Right lobe of liver (tissue), 6 donors: ENCODE data around the gene PLCB2. TPM values are rescaled to one million over a fixed set of nuclear protein-coding genes. Genes with fewer than 3 reads are reported as not detected.

Experiments used
- ATAC-seq, 4 donors: fragments of 200-7000 bp; cut with Tn5 transposase; one replicate each; pipeline ENCODE4 v1.9.1; 2020; ENCODE audit warnings: mild to moderate bottlenecking in 4 of 4, moderate library complexity in 4 of 4
- DNase-seq, 3 donors: peaks; one replicate each; pipeline ENCODE4 v3.0.0-alpha.2; 2020
- H3K27ac ChIP-seq, 3 donors: fragments of 200-600 bp; one replicate each; pipeline ENCODE4 v1.8.0; 2022
- H3K27me3 ChIP-seq, 2 donors: fragments of 200-600 bp; one replicate each; pipeline ENCODE4 v1.8.0; 2022
- H3K36me3 ChIP-seq, 4 donors: fragments of 200-600 bp; sonication (generic) in 1 of 4; one replicate each; pipeline versions ENCODE4 v1.5.1 to v1.8.0; 2017 to 2022; ENCODE audit warnings: control low read depth in 1 of 4
- H3K4me1 ChIP-seq, 4 donors: fragments of 200-600 bp; sonication (generic) in 1 of 4; one replicate each; pipeline versions ENCODE4 v1.5.1 to v1.8.0; 2017 to 2022; ENCODE audit warnings: control low read depth in 1 of 4
- H3K4me3 ChIP-seq, 3 donors: fragments of 200-600 bp; one replicate each; pipeline ENCODE4 v1.8.0; 2022
- H3K9me3 ChIP-seq, 4 donors: fragments of 200-600 bp; sonication (generic) in 1 of 4; one replicate each; pipeline versions ENCODE4 v1.5.1 to v1.8.0; 2017 to 2022; ENCODE audit warnings: control low read depth in 1 of 4
- POLR2A ChIP-seq: fragments of 450-650 bp; IDR thresholded peaks from one replicate; pipeline ENCODE4 v1.6.1; 2017; ENCODE audit warnings: antibody characterized with exemption, mild to moderate bottlenecking
- WGBS: methylation state at CpG from one replicate; pipeline ENCODE4 v1.1.6; 2018; ENCODE audit warnings: low coverage, low lambda C conversion rate; ENCODE audit not compliant: insufficient coverage; ENCODE audit errors: missing lambda C conversion rate; 5-methylcytosine and 5-hydroxymethylcytosine counted together
- intact Hi-C, 2 donors: fragments of 100-400 bp; cut with DNase I; formaldehyde crosslinking; loops; one replicate each; pipeline versions ENCODE4 v1.11.2 to v1.14.1; 2022
- total RNA-seq, 6 experiments: library from RNA; depleted of rRNA in 2 of 6; stranded (reverse); fragments of >200 nt in 2 of 6; fragmentation: NEBNext Ultra II Directional in 3 of 6; extraction: Animal tissue kit (Norgen Biotek cat#: 25700) in 3 of 6; gene quantifications; one replicate each; pipeline versions ENCODE4 v1.1.0 to v1.2.4, GENCODE V29; 2016 to 2023
- TF ChIP-seq, protein P1 (sequence below), 4 donors: fragments of 200-600 bp in 3 of 4; fragments of 450-650 bp in 1 of 4; IDR thresholded peaks; one replicate each; pipeline versions ENCODE4 v1.5.1 to v1.8.0; 2016 to 2022; ENCODE audit warnings: antibody characterized with exemption in 4 of 4, mild to moderate bottlenecking in 2 of 4
- donor health status: DM: no; HTN: yes; CAD: no.
- donor health status: DM: no; HTN: no; CAD: no.
- donor health status: DM: no; HTN: no; CAD: no.
- donor health status: DM: no; HTN: yes; CAD: no.
- donor health status: DM: no; HTN: yes; CAD: no.

PLCB2 gene
- total RNA-seq, 6 experiments from 2014 or later: 5.0 to 18.0 (median 7.2) TPM

DNA sequence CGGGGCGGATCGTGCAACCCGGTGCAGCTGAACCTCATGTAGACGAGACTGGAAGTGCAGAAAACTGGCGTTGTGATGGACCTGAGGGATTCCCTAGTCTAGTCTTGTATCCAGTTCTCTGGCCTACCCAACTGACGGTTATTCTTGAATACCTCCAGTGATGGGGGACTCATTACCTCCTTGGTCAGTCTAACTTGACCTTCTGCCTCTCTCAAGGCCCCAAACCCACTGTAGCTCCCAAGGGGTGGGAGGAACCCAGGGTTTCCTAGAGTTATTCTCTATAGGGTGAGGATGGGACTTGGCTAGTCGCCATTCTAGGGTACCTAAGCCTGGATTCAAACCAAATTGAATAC, 57.5 kb downstream of the PLCB2 start:
- H3K27me3 ChIP-seq: peaks cover 0 to 17% of the 10 kb centered on the region in 2 donors
- no peak for TF ChIP-seq POLR2A
- TF ChIP-seq, protein P1, sequence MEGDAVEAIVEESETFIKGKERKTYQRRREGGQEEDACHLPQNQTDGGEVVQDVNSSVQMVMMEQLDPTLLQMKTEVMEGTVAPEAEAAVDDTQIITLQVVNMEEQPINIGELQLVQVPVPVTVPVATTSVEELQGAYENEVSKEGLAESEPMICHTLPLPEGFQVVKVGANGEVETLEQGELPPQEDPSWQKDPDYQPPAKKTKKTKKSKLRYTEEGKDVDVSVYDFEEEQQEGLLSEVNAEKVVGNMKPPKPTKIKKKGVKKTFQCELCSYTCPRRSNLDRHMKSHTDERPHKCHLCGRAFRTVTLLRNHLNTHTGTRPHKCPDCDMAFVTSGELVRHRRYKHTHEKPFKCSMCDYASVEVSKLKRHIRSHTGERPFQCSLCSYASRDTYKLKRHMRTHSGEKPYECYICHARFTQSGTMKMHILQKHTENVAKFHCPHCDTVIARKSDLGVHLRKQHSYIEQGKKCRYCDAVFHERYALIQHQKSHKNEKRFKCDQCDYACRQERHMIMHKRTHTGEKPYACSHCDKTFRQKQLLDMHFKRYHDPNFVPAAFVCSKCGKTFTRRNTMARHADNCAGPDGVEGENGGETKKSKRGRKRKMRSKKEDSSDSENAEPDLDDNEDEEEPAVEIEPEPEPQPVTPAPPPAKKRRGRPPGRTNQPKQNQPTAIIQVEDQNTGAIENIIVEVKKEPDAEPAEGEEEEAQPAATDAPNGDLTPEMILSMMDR (IDR thresholded peaks at IDR 0.05): no peak
- H3K36me3 ChIP-seq: no peaks in the 10 kb centered on the region
- DNase-seq (no peak), ATAC-seq (no peak)
- intact Hi-C loops: no loop called here
- WGBS: 75% methylated on average over 1 of the region's 8 CpGs
- peaks cover 0 to 14% (median 5%) of the 10 kb centered on the region in 4 donors for H3K4me1 ChIP-seq
- H3K9me3 ChIP-seq: no peaks in the 10 kb centered on the region
- no peak overlapping the region for H3K4me3 ChIP-seq
- no peak overlapping the region for H3K27ac ChIP-seq

DNA sequence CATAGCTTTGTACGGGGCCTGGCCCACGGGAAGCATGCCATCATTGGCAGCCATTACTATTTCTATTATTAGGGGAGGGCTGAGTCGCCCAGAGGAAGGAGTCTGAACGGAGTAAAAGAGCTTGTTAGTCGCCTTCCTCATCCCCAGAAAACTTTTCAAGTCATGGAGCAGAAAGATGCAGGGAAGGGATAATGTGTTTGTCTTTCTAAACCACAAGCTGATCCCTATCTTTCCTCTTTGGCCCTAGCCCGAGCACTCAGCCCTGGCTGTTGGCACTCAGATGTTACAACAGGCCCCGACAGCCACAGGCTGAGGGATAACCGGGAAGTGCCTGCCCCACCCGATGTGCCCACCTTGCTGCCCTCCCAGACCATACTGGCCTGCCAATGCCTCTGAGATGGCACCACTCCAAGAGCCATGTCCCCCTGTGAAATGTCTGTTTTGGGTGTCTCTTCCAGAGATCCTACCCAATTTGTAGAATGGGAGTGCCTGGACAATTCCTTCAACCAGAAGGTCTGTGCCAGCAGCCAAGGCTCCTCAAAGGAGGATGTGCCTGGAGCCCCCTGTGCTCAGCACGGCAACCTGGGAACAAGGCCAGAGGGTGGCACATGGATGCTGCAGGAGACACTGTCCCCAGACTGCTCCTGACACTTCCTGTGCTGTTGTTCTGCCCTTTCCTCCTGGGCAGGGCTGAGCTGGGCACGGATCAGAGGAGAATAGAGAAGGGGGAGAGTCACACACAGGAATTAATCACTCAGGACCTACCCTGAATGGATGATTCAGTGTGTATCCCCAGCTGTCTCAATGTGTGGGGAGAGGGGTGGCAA, 58.0 kb downstream of the PLCB2 start:
- Histone ChIP-seq H3K27me3 (peaks cover 0 to 17% of the 10 kb centered on the region in 2 donors), H3K9me3 (no peaks in the 10 kb centered on the region), H3K36me3 (no peaks in the 10 kb centered on the region), H3K4me1 (peaks cover 0 to 14% (median 5%) of the 10 kb centered on the region in 4 donors), H3K4me3 (no peak overlapping the region), H3K27ac (no peak overlapping the region)
- intact Hi-C loops: no loop called here
- TF ChIP-seq POLR2A: no peak
- TF ChIP-seq, protein P1 (IDR thresholded peaks at IDR 0.05): no peak
- DNase-seq (peak in 2 of 3 donors; percentile 14 to 31), ATAC-seq (no peak)
- WGBS: 34% methylated on average over 2 of the region's 11 CpGs

DNA sequence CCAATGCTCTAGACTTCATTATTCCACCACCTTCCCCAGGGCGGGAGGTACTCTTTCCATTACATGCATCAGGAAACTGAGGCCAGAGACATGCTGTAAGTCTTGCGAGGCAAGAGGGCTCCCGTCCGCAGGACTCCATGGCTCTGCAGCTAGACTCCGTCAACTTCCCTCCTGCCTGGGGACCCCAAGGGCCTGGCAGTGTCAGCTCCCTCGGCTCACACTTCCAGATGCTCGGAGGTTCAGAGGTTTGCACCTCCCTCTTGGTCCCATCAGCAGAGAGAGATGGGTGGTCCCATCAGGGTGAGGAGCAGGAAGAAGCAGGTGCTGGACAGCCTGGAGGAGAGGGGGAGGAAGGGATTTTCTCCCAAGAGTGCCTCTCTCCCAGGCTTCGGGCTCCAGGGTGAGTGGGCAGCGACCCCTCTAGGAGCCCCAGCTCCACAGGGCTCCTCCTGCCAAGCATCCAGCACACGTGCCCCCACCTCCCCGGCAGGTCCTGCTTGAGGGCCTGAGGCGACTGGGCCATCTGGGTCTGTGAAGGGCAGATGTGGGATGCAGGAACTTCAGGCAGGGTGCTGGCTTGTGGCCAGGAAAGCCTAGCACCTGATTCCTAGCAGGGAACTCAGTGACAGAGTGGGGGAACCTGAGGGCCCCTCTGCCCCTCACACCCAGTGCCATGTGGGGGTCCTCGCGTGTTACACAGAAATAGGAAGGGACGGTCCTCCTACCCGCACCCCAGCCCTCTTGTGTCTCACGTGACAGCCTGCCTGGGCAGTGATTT, 59.5 kb downstream of the PLCB2 start:
- H3K9me3 ChIP-seq: no peaks in the 10 kb centered on the region
- no peak overlapping the region for H3K27ac ChIP-seq
- ATAC-seq: no peak
- DNase-seq: peak in 1 of 3 donors; percentile 16
- H3K4me3 ChIP-seq: no peak overlapping the region
- no peaks in the 10 kb centered on the region for H3K36me3 ChIP-seq
- H3K4me1 ChIP-seq: peaks cover 0 to 10% (median 5%) of the 10 kb centered on the region in 4 donors
- H3K27me3 ChIP-seq: peaks cover 0 to 9% of the 10 kb centered on the region in 2 donors
- intact Hi-C loops: no loop called here
- WGBS: 87% methylated on average over 3 of the region's 17 CpGs
- TF ChIP-seq, protein P1 (IDR thresholded peaks at IDR 0.05): no peak
- TF ChIP-seq POLR2A: no peak

DNA sequence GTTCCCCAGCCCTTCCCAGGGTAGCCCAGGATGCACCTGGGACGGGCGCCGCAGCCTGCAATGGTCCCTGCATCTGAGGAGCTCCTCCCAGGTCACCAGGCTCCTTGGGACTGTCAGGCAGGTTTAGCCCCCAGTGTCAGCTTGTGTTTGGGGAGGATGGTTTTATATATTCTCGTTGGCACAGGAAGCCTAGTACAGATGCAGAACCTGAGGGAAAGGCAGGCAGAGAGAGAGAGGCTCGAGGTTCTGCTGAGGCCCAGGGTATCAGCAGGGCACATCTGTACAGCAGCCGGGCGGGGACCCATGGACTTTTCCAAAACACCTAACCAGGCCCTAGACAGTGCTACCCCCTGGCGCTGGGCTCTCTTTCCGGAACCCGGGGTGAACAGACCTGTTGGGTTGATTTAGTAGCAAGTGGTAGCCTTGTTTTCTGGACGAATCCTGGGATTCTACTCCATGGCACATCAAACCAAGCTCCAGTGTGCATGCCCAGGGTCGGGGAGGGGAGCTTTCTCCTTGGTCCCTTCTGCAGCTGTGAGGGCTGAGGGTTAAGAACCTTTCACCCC, 60.2 kb downstream of the PLCB2 start:
- intact Hi-C loops: no loop called here
- Histone ChIP-seq H3K27me3 (peaks cover 0 to 2% of the 10 kb centered on the region in 2 donors), H3K4me3 (no peak overlapping the region), H3K4me1 (peaks cover 0 to 3% (median 1%) of the 10 kb centered on the region in 4 donors), H3K36me3 (no peaks in the 10 kb centered on the region), H3K27ac (no peak overlapping the region), H3K9me3 (no peaks in the 10 kb centered on the region)
- no peak for ATAC-seq
- 83% methylated on average over 1 of the region's 12 CpGs for WGBS
- TF ChIP-seq, protein P1 (IDR thresholded peaks at IDR 0.05): no peak
- no peak for TF ChIP-seq POLR2A
- DNase-seq: peak in 1 of 3 donors; percentile 9
